Keratinocyte (primary cell): ENCODE data around the gene DIPK1B.

Experiments
- EZH2 ChIP-seq: IDR thresholded peaks from one replicate; pipeline ENCODE4 v1.6.1; 2012; ENCODE audit warnings: inconsistent platforms, mild to moderate bottlenecking, low read length, moderate library complexity
- TF ChIP-seq, protein P1 (sequence below), 3 experiments: IDR thresholded peaks in 1 of 3; conservative IDR thresholded peaks in 1 of 3; optimal IDR thresholded peaks in 1 of 3; 2 replicates in 2 of 3; 3 replicates in 1 of 3; pipeline versions ENCODE3 to v1.5.1; 2011; ENCODE audit warnings: low read length in 3 of 3, mild to moderate bottlenecking in 3 of 3, moderate library complexity in 2 of 3, control low read depth in 1 of 3, inconsistent platforms in 1 of 3; ENCODE audit not compliant: insufficient read depth in 2 of 3; ENCODE audit errors: extremely low read depth in 1 of 3

DNA sequence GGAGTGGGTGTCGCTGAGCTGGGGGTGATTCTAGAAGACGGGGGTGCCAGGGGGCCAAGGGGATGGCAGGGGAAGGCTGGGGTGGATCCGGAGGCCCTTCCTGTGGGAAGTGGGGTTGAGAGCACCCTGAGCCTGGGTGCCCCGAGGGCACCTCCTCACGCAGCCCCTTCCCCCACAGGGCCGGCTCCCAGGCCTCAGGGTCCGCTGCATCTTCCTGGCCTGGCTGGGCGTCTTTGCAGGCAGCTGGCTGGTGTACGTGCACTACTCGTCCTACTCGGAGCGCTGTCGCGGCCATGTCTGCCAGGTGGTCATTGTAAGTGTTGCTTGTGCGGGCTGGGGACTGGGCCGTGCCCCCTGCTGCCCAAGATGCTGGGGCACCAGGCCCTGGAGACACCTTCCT is 5.0 kb downstream of the DIPK1B start:
- TF ChIP-seq, protein P1, sequence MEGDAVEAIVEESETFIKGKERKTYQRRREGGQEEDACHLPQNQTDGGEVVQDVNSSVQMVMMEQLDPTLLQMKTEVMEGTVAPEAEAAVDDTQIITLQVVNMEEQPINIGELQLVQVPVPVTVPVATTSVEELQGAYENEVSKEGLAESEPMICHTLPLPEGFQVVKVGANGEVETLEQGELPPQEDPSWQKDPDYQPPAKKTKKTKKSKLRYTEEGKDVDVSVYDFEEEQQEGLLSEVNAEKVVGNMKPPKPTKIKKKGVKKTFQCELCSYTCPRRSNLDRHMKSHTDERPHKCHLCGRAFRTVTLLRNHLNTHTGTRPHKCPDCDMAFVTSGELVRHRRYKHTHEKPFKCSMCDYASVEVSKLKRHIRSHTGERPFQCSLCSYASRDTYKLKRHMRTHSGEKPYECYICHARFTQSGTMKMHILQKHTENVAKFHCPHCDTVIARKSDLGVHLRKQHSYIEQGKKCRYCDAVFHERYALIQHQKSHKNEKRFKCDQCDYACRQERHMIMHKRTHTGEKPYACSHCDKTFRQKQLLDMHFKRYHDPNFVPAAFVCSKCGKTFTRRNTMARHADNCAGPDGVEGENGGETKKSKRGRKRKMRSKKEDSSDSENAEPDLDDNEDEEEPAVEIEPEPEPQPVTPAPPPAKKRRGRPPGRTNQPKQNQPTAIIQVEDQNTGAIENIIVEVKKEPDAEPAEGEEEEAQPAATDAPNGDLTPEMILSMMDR (optimal IDR thresholded peaks at IDR 0.05 in 1 of 3, IDR thresholded peaks at IDR 0.05 in 1 of 3, conservative IDR thresholded peaks at IDR 0.05 in 1 of 3; ENCODE audit: extremely low read depth in 1 of 3, insufficient read depth in 2 of 3, low read length in 3 of 3), result no peak
- TF ChIP-seq EZH2, result no peak
